Neural cell (in vitro differentiated cells): Measurements from ENCODE around the gene MORF4L2.

Source experiments
- EP300 ChIP-seq: fragments of 450-650 bp; conservative IDR thresholded peaks from 2 replicates; pipeline ENCODE4 v1.6.1; 2014; ENCODE audit warnings: antibody characterized with exemption, mild to moderate bottlenecking, moderate library complexity; ENCODE audit not compliant: poor library complexity, severe bottlenecking
- EZH2 ChIP-seq: fragments of 200-600, 300-800 bp; shearing (Covaris generic), sonication (generic); IDR thresholded peaks from 2 replicates; pipeline ENCODE4 v1.6.1; 2014; ENCODE audit warnings: antibody characterized with exemption, low read length, borderline replicate concordance, mild to moderate bottlenecking; ENCODE audit not compliant: insufficient read depth, poor library complexity, severe bottlenecking
- MXI1 ChIP-seq: fragments of 450-650 bp; conservative IDR thresholded peaks from 2 replicates; pipeline ENCODE4 v1.6.1; 2014; ENCODE audit warnings: antibody characterized with exemption, mild to moderate bottlenecking; ENCODE audit not compliant: poor library complexity, severe bottlenecking
- POLR2AphosphoS5 ChIP-seq: IDR thresholded peaks from 2 replicates; pipeline ENCODE4 v1.6.1; 2012
- RAD21 ChIP-seq: fragments of 450-650 bp; conservative IDR thresholded peaks from 2 replicates; pipeline ENCODE4 v1.6.1; 2014; ENCODE audit warnings: antibody characterized with exemption, mild to moderate bottlenecking, moderate library complexity
- SMC3 ChIP-seq: fragments of 450-650 bp; conservative IDR thresholded peaks from 2 replicates; pipeline ENCODE4 v1.6.1; 2014; ENCODE audit warnings: antibody characterized with exemption, mild to moderate bottlenecking, moderate library complexity; ENCODE audit not compliant: poor library complexity
- TAF1 ChIP-seq: IDR thresholded peaks from 2 replicates; pipeline ENCODE4 v1.6.1; 2012; ENCODE audit warnings: low read depth
- TF ChIP-seq, protein P1 (sequence below): fragments of 450-650 bp; IDR thresholded peaks from 2 replicates; pipeline ENCODE4 v1.5.1; 2014; ENCODE audit warnings: antibody characterized with exemption, mild to moderate bottlenecking, moderate library complexity; ENCODE audit not compliant: poor library complexity, severe bottlenecking
- TF ChIP-seq, protein P2 (sequence below): IDR thresholded peaks from 2 replicates; pipeline ENCODE4 v1.6.1; 2012; ENCODE audit warnings: borderline replicate concordance

DNA sequence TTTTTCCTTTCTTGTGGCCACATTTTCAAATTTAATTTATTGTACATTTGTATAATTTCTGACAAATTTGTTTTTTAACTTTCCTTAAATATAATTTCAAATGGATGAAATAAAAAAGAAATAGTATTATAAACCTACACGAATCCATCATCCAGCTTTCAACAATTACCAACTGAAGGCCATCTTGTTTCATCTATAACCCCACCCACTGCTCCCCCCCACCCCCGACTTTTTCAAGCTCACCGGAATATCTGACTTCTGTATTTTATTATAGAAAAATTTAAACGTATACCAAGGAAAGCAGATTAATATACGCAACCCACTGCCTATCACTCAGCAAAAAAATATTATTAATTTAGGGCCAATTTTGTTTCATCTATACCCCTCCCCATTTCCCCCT, 1.1 kb downstream of the MORF4L2 start:
- TF ChIP-seq, protein P1, sequence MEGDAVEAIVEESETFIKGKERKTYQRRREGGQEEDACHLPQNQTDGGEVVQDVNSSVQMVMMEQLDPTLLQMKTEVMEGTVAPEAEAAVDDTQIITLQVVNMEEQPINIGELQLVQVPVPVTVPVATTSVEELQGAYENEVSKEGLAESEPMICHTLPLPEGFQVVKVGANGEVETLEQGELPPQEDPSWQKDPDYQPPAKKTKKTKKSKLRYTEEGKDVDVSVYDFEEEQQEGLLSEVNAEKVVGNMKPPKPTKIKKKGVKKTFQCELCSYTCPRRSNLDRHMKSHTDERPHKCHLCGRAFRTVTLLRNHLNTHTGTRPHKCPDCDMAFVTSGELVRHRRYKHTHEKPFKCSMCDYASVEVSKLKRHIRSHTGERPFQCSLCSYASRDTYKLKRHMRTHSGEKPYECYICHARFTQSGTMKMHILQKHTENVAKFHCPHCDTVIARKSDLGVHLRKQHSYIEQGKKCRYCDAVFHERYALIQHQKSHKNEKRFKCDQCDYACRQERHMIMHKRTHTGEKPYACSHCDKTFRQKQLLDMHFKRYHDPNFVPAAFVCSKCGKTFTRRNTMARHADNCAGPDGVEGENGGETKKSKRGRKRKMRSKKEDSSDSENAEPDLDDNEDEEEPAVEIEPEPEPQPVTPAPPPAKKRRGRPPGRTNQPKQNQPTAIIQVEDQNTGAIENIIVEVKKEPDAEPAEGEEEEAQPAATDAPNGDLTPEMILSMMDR: no peak
- no peak for TF ChIP-seq EZH2
- no peak for TF ChIP-seq POLR2AphosphoS5
- TF ChIP-seq, protein P2, sequence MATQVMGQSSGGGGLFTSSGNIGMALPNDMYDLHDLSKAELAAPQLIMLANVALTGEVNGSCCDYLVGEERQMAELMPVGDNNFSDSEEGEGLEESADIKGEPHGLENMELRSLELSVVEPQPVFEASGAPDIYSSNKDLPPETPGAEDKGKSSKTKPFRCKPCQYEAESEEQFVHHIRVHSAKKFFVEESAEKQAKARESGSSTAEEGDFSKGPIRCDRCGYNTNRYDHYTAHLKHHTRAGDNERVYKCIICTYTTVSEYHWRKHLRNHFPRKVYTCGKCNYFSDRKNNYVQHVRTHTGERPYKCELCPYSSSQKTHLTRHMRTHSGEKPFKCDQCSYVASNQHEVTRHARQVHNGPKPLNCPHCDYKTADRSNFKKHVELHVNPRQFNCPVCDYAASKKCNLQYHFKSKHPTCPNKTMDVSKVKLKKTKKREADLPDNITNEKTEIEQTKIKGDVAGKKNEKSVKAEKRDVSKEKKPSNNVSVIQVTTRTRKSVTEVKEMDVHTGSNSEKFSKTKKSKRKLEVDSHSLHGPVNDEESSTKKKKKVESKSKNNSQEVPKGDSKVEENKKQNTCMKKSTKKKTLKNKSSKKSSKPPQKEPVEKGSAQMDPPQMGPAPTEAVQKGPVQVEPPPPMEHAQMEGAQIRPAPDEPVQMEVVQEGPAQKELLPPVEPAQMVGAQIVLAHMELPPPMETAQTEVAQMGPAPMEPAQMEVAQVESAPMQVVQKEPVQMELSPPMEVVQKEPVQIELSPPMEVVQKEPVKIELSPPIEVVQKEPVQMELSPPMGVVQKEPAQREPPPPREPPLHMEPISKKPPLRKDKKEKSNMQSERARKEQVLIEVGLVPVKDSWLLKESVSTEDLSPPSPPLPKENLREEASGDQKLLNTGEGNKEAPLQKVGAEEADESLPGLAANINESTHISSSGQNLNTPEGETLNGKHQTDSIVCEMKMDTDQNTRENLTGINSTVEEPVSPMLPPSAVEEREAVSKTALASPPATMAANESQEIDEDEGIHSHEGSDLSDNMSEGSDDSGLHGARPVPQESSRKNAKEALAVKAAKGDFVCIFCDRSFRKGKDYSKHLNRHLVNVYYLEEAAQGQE: no peak
- no peak for TF ChIP-seq EP300
- TF ChIP-seq SMC3: no peak
- no peak for TF ChIP-seq MXI1
- TF ChIP-seq RAD21: no peak
- TF ChIP-seq TAF1: no peak
